GM23338 (cell line): Measurements from ENCODE around the gene GPR146. TPM values are rescaled to one million over a fixed set of nuclear protein-coding genes. Genes with fewer than 3 reads are reported as not detected.

Source experiments
- ATAC-seq: fragments of 200-7000 bp; cut with Tn5 transposase; 3 replicates; pipeline ENCODE4 v1.9.1; 2020
- DNase-seq: peaks from one replicate; pipeline ENCODE4 v3.0.0-alpha.2; 2015; ENCODE audit warnings: low spot score
- H2AFZ ChIP-seq: fragments of 200-600 bp; sonication (generic); 2 replicates; pipeline ENCODE4 v1.8.0; 2016; ENCODE audit warnings: antibody characterized with exemption, mild to moderate bottlenecking, moderate library complexity
- H3F3A ChIP-seq: fragments of 200-600 bp; sonication (generic); replicated peaks from 2 replicates; pipeline ENCODE4 v1.8.0; 2017; ENCODE audit warnings: antibody characterized with exemption, mixed run types, low read depth
- H3K27ac ChIP-seq: fragments of 200-600 bp; sonication (generic); 2 replicates; pipeline ENCODE4 v1.6.1; 2016; ENCODE audit warnings: low read depth
- H3K27me3 ChIP-seq: fragments of 200-600 bp; sonication (generic); 2 replicates; pipeline ENCODE4 v1.8.0; 2016; ENCODE audit warnings: mild to moderate bottlenecking, mixed run types, moderate library complexity; ENCODE audit not compliant: insufficient read depth
- H3K36me3 ChIP-seq: fragments of 200-600 bp; sonication (generic); 2 replicates; pipeline ENCODE4 v1.8.0; 2016; ENCODE audit warnings: mild to moderate bottlenecking; ENCODE audit not compliant: insufficient read depth
- H3K4me1 ChIP-seq: fragments of 200-600 bp; sonication (generic); 2 replicates; pipeline ENCODE4 v1.8.0; 2016; ENCODE audit warnings: mild to moderate bottlenecking, moderate library complexity; ENCODE audit not compliant: insufficient read depth
- H3K4me2 ChIP-seq: fragments of 200-600 bp; sonication (generic); 2 replicates; pipeline ENCODE4 v1.7.1; 2017; ENCODE audit warnings: mixed run types
- H3K4me3 ChIP-seq: fragments of 200-600 bp; sonication (generic); 2 replicates; pipeline ENCODE4 v1.6.1; 2016; ENCODE audit warnings: mixed run types
- H3K79me2 ChIP-seq: fragments of 200-600 bp; sonication (generic); replicated peaks from 2 replicates; pipeline ENCODE4 v1.8.0; 2017; ENCODE audit warnings: mild to moderate bottlenecking; ENCODE audit not compliant: insufficient read depth
- H3K9me2 ChIP-seq: fragments of 200-600 bp; sonication (generic); 2 replicates; pipeline ENCODE4 v1.8.0; 2017; ENCODE audit not compliant: insufficient read depth
- H4K20me1 ChIP-seq: fragments of 200-600 bp; sonication (generic); replicated peaks from 2 replicates; pipeline ENCODE4 v1.8.0; 2017; ENCODE audit warnings: mild to moderate bottlenecking; ENCODE audit not compliant: insufficient read depth
- H3K27ac Mint-ChIP-seq: 2 replicates; pipeline ENCODE4 v1.8.0; 2020; ENCODE audit warnings: inconsistent platforms, mild to moderate bottlenecking, moderate library complexity, mixed read lengths
- H3K27me3 Mint-ChIP-seq: 3 replicates; pipeline ENCODE4 v1.8.0; 2022; ENCODE audit warnings: low read depth, mild to moderate bottlenecking, moderate library complexity, mixed read lengths, inconsistent platforms; ENCODE audit not compliant: insufficient read depth, poor library complexity
- H3K36me3 Mint-ChIP-seq: 3 replicates; pipeline ENCODE4 v1.8.0; 2021; ENCODE audit warnings: low read depth, mild to moderate bottlenecking, inconsistent platforms, moderate library complexity, mixed read lengths
- H3K4me1 Mint-ChIP-seq: 3 replicates; pipeline ENCODE4 v1.8.0; 2020; ENCODE audit warnings: mild to moderate bottlenecking, inconsistent platforms, mixed read lengths
- H3K4me3 Mint-ChIP-seq: 3 replicates; pipeline ENCODE4 v1.8.0; 2021; ENCODE audit warnings: moderate library complexity, mild to moderate bottlenecking, inconsistent platforms, mixed read lengths
- H3K9me3 Mint-ChIP-seq: 3 replicates; pipeline ENCODE4 v1.8.0; 2020; ENCODE audit warnings: moderate library complexity, mild to moderate bottlenecking, inconsistent platforms, mixed read lengths
- CTCF ChIP-seq, 2 experiments: fragments of 200-600 bp in 1 of 2; sonication (generic) in 1 of 2; conservative IDR thresholded peaks; 2 replicates each; pipeline versions ENCODE4 v1.5.1 to v1.6.1; 2016 to 2017; ENCODE audit warnings: antibody characterized with exemption in 2 of 2, low read depth in 2 of 2, mild to moderate bottlenecking in 2 of 2, moderate library complexity in 1 of 2
- EZH2 ChIP-seq: fragments of 200-600 bp; sonication (generic); IDR thresholded peaks from one replicate; pipeline ENCODE4 v1.8.0; 2017; ENCODE audit warnings: antibody characterized with exemption, mild to moderate bottlenecking, low read depth; ENCODE audit not compliant: unreplicated experiment
- JUNB ChIP-seq: IDR thresholded peaks from one replicate; pipeline ENCODE4 v1.6.1; 2016; ENCODE audit warnings: antibody characterized with exemption; ENCODE audit not compliant: unreplicated experiment
- STAT1 ChIP-seq: IDR thresholded peaks from one replicate; pipeline ENCODE4 v1.6.1; 2016; ENCODE audit warnings: antibody characterized with exemption; ENCODE audit not compliant: unreplicated experiment
- ZNF331 ChIP-seq: fragments of 250-450 bp; sonication (Bioruptor Pico); IDR thresholded peaks from 2 replicates; pipeline ENCODE4 v1.5.0; 2020; ENCODE audit warnings: low read depth, mild to moderate bottlenecking, moderate library complexity
- ZNF462 ChIP-seq: fragments of 250-450 bp; sonication (Bioruptor Pico); IDR thresholded peaks from 2 replicates; pipeline ENCODE4 v1.5.0; 2020; ENCODE audit warnings: mild to moderate bottlenecking, moderate library complexity
- polyA plus RNA-seq: library from polyadenylated mRNA; unstranded; fragments of >200 nt; fragmentation: Nextera tagmentation; extraction: Ambion mirVana; gene quantifications from 2 replicates; pipeline ENCODE4 v1.2.1, GENCODE V29; 2016
- total RNA-seq: library from RNA; depleted of rRNA; stranded (reverse); fragments of >200 nt; shearing (Covaris generic); gene quantifications from 2 replicates; pipeline ENCODE4 v1.2.3, GENCODE V29; 2014

The GPR146 gene
- total and polyA plus RNA-seq, 2 experiments from 2014 or later: 0.28 to 0.37 TPM

GRCh38 chr7:1080252-1080920 is 36.0 kb downstream of the GPR146 start (continued):
- TF ChIP-seq ZNF462 (CRISPR knock-in tag) (no peak), JUNB (no peak), CTCF (conservative IDR thresholded peaks at IDR 0.05; ENCODE audit: low read depth in 2 of 2) (no peak), EZH2 (no peak)

- no peak overlapping the region for H3K27ac Mint-ChIP-seq
- peaks cover 9% of the 10 kb centered on the region; the same call in 1 of the 2 replicates for H3K79me2 ChIP-seq
- H4K20me1 ChIP-seq: peaks cover under 1% of the 10 kb centered on the region; the same call in 1 of the 2 replicates
- H3K27me3 ChIP-seq: no peaks in the 10 kb centered on the region
- no peaks in the 10 kb centered on the region for H3F3A ChIP-seq
- H2AFZ ChIP-seq: no peak overlapping the region
- H3K27ac ChIP-seq: no peak overlapping the region
- ATAC-seq (no peak), DNase-seq (no peak)
- peaks cover 3% of the 10 kb centered on the region for H3K4me1 Mint-ChIP-seq
- no peaks in the 10 kb centered on the region for H3K9me3 Mint-ChIP-seq
- H3K4me1 ChIP-seq: no peaks in the 10 kb centered on the region
- peaks cover 13% of the 10 kb centered on the region for H3K27me3 Mint-ChIP-seq
- H3K9me2 ChIP-seq: no peaks in the 10 kb centered on the region
- no peaks in the 10 kb centered on the region for H3K36me3 ChIP-seq
- TF ChIP-seq STAT1: no peak
- no peak for TF ChIP-seq CTCF (conservative IDR thresholded peaks at IDR 0.05; ENCODE audit: low read depth in 2 of 2)
- TF ChIP-seq ZNF331 (CRISPR knock-in tag): no peak
- H3K36me3 Mint-ChIP-seq: no peaks in the 10 kb centered on the region; the same call in 2 of the 3 replicates
- H3K4me3 Mint-ChIP-seq: no peak overlapping the region
- H3K4me2 ChIP-seq: no peak overlapping the region
- no peak overlapping the region for H3K4me3 ChIP-seq
Observed at GRCh38 chr7:1080921-1081255, 36.5 kb downstream of the GPR146 start.
